Stimulated activated CD4-positive, alpha-beta T cell treated with anti-CD3 and anti-CD28 coated beads, Interleukin-1b, Interleukin-23, amount 100 ng/mL, for 24 hours (primary cell): ENCODE data around the gene PTK7.
A peak's percentile ranks its signal among the peaks of the same experiment; 100 is the strongest.
"Not testable (repeated sequence)": the region's sequence is repeated elsewhere in the genome, so short reads cannot be mapped to it uniquely, and the experiment has no call there.

ENCODE experiments used
- DNase-seq, 4 experiments: peaks; one replicate each; pipeline ENCODE4 v3.0.0-alpha.2; 2020; ENCODE audit warnings: low read depth in 4 of 4, low spot score in 1 of 4

PTK7 gene

DNA sequence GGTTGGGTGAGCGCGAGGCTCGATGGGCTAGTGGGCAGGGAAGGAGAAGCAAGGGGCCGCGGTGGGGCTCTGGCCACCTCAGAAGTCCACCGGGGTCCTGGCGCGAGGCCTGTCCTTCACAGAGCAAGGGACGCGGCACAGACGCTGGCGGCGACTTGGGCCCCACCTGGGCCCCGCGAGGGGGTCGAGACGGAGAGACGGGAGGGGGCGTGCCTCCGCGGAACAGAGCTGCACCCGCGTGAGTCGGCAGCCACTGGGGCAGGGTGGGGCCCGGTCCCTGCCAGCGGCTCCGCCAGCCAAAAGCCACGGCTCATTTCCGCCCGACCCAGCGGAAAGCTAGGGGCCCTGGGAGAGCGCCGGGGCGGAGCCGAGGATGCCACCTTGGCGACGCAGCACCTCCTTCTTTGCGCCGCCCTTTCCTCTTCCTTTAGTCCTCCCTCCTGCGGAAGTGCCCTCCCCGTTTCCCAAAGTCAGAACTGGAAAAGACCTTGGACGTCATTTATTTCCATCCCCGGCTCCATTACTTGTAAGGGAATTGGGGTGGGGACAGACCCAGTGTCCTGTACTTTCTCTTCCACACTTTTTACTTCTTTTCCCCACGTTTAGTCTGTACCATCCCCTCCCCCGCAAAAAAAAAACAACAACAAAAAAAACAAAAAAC, 22.4 kb upstream of the PTK7 start, which contains the start of gene CUL7:
TSS of gene CUL7 (minus strand) at position 307 of the 661 bp plus-strand sequence. CDS start 1,063 bp downstream, outside the sequence.
- peak; percentile 71 to 88 (median 80) for DNase-seq

DNA sequence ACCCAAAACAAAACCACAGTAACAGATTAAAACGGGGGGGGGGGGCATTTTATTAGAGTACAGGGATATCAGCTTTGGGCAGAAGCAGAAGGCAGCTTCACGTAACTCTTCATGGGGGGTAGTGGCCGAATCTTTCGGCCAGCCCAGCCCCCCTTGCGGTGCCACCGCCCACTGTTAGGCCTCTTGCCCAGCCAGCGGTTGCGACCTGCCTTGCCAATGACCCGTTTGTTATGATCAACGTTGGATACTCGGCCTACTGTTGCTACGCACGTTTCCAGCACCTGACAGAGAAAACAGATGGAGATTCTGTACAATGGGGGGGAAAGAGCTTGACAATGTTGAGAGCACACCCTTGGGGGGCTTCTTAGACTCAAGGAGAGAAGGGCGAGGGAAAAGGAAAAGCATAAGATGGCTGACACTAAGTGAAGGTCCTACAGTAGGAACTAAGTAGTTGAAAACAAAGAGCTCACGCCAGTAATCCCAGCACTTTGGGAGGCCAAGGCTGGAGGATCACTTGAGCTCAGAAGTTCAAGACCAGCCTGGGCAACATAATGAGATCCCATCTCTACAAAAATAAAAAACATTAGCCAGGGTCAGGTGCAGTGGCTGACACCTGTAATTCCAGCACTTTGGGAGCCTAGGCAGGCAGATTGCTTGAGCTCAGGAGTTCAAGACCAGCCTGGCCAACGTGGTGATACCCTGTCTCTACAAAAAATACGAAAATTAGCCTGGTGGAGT, 21.7 kb upstream of the PTK7 start:
- no peak for DNase-seq

DNA sequence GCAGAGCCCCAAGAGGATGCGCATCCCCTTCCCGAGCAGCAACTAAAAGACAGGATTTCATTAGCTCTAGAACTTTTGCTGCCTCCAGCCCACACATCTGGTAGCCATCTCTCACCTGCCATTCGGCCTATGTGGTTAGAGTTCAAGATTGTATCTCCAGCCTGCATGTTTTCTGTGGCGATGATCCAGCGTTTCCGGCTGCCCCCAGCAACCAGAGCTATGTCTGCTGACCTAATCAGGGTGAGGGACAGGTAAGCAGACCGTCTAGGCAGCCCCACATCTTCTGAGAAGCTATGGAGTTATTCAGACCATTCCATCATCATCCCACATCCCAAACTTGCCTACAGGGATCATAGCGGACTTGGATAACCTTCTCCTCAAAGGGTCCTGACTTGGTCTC, 20.1 kb upstream of the PTK7 start:
- DNase-seq = no peak

DNA sequence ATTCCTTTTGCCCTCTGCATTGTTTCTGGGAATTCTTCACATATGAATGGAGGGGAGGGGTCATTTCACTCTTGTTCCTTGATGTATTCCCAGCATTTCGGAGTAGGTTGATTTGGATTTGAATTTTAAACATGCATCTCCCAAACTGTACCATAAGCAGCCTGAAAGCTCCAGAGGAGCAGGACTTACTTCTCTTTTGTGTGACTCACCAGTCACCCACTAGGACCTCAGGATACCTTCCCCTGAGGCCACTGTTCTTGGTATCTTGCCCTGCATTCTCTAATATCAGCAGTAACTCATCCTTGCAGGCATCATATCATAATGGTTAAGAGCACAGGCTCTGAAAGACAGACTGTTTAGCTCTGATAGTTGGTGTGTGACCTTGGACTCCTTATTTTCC, 17.6 kb upstream of the PTK7 start:
- no peak for DNase-seq

DNA sequence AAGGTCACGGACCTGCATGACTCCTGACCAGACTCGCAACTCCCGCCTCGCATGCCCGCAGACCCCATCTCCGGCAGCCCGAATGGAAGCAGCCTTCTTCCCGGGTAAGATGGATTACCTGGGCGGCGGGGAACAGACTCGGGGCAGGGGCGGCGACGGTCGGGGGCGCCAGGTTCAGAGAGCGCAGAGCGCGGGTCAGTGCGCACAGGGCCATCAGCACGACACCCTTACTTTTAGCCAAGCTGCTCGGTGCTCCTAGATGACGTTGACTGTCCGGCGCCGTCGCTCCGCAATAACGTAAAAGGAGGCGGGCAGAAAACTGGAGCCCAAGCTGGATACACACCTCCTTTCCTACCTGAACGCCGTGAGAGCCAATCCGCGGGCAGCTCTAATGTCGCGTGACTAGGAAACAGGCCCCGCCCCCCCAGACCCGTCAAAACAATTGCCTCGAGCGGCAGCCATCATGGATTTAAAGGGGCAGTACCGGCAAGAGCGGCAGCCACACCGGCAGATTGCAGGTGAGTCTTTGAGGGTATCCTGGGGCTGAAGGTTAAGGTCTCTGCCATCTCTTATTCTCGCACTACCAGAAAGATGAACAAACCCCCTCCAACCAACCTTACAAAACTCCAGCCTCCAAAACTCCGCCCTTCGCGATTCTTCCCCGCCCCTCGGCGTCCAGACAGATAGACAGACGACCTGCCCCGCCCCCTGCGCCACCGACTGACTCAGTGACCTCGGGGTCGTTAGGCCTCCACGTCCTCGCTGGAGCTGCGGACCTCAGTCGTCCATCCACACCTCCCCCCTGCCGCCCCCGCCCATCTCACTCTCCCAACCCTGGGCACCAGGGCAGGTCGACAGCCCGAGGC, 16.7 kb upstream of the PTK7 start, which contains the start of the genes KLC4 and MRPL2:
TSS of gene KLC4 (plus strand) at position 464 of the 866 bp plus-strand sequence. CDS start 1,705 bp downstream, outside the sequence.
TSS of gene MRPL2 (minus strand) at position 267 of the 866 bp plus-strand sequence. CDS start at position 214, 53 bp downstream.
- DNase-seq = peak; percentile 92 to 97 (median 93)

DNA sequence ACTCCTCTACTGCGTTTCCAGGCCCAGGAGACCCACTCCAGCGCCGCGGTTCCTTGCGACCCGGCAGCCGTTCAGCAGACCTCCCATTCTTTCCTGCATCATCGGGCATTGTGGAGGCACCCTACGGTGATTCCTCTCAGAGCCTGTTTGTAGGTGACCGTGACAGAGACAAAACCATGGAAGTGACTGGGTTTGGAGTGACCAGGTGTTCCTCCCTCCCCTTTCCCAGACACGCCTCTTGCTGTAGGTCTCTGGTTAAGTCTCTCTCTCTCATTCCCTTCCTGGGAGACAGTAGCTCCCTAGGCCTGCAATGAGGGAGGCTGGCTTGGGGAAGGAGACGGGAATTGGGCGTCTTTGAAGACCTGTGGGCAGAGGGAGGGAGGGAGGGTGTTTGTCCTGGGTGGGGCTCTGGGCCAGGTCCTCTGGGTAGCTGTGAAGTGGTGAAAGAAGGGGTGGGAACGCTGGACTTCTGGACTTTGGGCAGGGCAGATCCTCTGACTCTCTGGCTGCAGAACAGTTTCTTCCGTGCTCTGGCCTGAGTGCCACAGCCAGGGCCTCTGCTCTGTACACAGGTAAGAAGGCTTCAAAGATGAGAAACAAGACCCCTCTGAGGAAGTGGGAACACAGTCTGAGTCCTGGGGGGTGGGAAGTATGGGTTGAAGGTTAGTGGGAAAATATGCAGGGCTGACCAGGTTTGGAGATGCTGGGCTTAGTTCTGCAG, 15.9 kb upstream of the PTK7 start:
- no peak for DNase-seq

DNA sequence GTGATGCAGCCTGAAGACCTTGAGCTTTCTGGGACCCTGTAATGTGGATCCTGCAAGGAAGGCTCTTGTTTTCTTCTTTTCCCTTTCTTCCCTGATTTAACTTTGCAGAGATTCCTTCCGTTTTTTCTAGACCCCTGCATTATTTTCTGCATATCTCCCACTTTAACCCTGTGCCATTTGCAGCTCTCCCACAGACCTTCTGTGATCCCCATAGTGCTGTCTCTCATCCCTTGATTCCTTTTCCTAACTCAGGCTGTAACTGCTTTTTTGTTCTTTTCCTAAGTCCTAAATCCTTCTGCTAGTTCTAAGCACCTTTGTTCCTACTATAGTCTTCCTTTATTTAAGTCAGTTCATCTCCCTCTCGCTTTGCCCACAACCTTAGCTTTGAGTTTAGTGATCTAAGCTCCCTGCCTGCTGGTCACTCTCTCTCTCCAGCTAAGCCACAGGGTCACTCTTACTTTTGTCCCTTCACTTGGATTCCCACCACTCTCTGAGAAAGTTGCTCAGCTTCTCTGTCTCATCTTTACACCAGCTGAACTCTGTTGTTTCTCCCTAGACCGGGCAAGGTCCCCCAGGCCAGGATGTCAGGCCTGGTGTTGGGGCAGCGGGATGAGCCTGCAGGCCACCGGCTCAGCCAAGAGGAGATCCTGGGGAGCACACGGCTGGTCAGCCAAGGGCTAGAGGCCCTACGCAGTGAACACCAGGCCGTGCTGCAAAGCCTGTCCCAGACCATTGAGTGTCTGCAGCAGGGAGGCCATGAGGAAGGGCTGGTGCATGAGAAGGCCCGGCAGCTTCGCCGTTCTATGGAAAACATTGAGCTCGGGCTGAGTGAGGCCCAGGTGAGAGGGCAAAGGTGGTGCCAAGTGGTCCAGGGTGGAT, 15.1 kb upstream of the PTK7 start:
- DNase-seq = no peak

DNA sequence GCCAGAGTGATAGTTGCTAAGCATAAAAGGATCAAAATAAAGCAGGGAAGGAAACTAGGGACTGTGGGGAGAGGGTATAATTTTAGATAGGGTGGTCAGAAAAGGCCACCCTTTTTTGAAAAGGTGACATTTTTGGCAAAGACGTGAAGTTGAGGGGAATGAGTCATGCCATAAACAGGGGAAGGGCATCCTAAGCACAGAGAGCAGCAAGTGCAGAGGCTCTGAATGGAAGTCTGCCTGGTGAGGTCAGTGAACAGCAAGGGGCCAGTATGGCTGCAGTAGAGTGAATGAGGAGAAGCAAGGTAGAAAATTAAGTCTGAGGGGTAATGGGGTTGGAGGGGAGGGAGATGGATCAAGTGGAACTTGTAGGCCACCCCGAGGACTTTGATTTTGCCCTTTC, 14.3 kb upstream of the PTK7 start:
- DNase-seq = no peak

DNA sequence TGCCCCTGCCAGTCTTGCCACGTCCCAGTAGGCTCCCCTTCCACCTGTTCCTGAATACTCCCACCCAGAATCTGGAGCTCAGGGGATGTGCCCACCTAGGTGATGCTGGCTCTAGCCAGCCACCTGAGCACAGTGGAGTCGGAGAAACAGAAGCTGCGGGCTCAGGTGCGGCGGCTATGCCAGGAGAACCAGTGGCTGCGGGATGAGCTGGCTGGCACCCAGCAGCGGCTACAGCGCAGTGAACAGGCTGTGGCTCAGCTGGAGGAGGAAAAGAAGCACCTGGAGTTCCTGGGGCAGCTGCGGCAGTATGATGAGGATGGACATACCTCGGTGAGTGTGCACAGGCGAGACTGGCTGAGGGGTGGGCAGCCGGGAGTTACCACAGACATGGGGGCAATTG, 13.3 kb upstream of the PTK7 start:
- DNase-seq = no peak

DNA sequence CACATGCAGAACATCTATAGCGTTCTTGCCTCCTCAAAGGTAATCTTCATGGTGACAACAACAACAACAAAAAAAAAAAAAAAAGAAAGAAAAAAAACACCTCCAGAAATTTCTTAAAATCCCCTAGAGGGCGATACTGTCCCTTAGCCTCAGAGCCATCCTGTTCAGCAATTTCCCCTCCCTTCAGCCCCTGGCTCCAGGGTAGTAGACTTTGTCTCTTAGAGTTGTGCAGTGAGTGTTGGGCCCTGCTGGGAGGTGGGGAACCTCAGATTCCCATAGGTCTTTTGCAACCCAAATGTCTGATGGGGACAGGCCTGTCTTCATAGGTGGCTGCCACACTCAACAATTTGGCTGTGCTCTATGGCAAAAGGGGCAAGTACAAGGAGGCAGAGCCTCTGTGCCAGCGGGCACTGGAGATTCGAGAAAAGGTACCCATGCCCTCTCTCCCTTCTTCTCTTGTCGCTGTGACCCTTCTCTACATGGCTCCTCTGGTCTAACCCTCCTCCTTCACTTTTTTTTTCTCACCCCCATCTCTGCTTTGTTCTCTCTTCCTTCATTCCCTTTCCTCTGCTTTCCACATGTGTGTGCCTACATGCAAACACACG, 6.0 kb upstream of the PTK7 start:
- DNase-seq = no peak

DNA sequence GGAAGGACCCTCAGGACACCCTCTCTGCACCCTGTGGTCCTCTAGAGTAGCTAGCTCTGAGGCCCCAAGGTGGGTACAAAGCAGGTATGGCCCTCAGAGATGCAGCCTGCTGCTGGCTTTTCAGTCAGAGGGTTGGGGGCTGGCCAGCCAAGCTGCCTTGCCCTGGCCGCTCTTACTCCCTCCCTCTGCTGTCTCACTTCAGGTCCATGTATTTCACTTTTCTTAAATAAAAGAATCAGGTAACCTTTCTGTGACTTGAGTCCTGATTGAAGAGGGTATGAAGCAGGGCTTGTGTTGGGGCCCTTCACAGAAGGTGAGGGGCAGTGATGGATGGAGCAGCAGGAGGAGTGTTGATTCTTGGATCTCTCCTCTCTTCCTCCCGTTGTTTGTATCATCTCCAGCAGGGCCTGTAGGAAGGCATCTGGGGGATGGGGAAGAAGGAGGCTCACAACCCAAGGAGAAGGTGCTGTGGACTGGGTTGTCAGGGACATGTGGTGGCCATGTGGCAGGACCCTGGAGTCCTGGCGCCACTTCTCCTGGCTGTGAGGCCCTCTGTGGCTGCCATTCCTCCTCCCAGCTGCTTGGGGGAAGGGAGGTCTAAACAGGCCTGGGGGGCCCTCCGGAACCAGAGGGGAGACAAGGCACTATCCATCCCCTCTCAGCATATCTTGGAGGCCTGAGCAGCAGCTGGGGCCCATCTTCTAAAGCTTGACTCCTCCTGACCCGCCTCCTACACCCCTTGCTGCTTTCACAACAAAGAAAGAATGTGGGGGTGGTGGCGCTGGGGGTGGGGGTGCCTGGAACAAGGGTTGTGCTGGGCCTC, 1.1 kb upstream of the PTK7 start:
- no peak for DNase-seq

DNA sequence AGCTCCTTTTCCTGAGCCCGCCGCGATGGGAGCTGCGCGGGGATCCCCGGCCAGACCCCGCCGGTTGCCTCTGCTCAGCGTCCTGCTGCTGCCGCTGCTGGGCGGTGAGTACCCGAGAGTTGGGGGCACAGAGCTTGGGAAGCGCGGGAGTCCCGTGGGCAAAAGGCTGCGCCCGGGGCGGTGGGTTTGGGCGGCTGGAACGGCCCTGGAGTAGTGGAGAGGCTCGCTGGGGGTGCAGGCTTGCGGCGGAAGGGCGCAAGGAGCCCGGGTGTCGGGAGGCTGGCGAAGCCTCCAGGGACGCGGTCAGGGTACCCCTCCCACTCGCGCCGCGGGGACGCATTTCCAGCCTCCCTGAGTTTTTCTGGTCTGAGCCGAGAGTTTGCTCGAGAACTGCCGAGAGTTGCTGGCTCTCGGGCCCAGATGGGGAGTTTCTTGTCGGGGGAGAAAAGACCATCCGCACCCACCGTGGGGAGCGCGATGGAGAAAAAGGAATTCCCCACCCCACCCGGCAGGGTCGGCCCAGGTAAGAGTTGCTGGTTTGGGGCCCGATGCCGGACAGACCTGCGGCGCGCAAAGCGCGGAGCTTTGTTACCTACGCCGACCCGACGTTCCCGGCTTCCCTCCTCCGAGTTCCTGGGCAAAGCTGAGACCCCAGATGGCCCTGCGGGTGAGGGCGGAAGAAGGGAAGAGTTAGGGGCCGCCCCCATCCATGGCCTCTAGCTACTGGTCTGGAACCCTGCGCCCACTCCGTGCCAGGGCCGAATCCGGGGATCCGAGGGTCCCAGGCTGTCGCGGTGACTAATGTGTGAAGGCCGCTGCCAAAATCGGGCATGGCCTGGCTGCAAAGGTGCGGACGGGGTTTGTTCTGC, 584 bp downstream of the PTK7 start:
- no peak for DNase-seq

DNA sequence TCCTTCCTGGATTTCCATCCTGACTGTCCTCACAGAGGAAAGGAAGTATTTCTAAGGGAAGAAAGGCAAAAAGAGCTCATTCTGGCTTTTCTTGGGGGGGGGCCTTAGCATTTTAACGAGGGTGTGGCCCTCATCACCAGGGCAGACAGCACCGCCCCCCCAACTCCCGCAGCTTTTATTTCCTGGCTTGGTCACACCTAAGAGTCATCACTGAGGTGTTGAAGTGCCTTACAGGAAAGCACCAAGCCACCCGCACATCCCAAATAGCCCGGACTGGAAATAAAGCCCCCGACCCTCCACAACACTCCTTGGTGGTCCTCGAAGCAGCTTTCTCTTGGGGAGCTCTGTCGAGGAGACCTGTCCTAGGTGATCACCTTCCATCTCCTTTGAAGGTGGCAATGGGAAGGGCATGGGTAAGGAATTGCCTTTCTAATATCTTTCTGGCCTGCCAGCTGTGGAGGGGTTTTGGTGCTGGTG, 1.3 kb downstream of the PTK7 start:
- no peak for DNase-seq

DNA sequence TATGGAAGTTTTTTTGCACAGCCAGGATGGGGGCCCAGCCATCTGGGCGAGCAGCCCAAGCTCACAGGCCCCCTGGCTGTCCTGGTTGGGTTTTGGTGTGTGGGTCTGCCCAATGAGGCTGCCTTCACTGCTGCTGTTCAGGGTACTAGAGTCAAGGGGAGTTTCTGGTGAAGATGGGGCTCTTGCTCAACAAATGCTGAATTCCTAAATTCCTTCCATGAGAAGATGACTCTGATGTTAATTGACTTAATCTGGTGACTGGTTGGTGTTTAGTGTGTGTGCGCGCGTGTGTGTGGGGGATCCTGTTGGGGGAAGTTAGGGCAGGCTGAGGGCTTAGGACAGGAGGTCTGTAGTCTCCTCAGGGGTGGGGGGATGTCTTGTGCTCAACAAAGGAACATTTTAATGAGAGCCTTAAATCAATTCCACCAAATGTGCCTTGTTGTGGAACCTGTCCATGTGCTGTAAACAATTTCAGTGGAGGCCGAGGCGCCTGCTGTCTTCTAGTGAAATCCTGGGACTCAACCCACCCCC, 1.9 kb downstream of the PTK7 start:
- no peak for DNase-seq

DNA sequence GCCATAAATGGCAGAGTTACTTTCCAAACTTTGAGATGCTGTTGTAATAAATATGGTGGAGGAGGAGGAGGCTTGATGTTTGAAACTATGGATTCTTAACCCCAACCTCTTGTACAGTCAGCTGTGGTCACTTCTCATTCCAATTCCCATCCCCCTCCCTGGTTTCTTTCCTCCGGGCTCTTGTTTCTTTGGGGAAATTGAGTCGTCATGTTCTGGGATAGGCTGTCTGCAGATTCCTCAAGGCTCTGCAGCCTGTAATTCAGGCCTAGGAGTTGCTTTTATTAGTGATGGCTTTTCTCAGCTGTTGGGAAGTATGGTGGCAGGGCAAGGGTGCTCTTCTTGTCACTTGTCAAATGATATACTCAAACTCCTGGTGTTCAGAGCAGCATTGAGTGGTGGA, 2.6 kb downstream of the PTK7 start:
- DNase-seq = no peak

DNA sequence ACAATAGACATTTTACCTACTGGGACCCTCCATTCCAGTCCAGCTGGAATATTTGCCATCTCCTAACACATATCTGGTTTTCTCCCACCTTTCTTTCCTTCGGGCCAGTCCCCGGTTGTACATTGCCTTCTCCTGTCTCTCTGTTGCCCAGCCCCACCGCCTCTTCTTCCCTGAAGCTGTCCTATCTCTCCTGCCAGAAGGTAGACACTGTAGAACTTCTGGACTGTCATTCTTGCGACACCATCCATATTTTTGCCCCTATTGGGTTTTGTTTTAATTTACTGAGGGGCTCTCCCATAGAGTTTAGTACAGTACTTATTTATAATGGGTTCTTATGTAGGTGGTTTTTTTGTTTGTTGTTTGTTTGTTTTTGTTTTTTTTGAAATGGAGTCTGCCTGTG, 4.9 kb downstream of the PTK7 start:
- DNase-seq = no peak

DNA sequence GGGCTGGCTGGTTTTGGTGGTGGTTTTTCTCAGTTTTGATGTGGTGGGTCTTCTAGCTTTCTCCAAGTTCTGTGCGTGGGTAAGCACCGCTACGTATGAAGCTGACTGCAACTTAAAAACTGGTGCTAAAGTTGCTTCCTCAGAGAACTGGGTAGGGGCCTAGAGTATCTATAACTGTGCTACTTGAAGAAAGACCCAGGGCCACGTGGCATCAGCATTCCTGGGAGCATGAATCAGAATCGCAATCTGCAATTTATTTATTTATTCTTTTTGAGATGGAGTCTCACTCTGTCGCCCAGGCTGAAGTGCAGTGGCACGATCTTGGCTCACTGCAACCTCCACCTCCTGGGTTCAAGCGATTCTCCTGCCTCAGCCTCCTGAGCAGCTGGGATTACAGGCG, 5.8 kb downstream of the PTK7 start:
- DNase-seq = not testable (repeated sequence)
